AG09319 (cell line): ENCODE results near the gene PDPK1.
"Not testable (repeated sequence)": the region's sequence is repeated elsewhere in the genome, so short reads cannot be mapped to it uniquely, and the experiment has no call there.

Experiments used
- DNase-seq: peaks from one replicate; pipeline ENCODE4 v3.0.0-alpha.2; 2010; ENCODE audit warnings: low read depth; ENCODE audit errors: extremely low read depth
- CTCF ChIP-seq: IDR thresholded peaks from 2 replicates; pipeline ENCODE4 v1.5.1; 2011; ENCODE audit warnings: low read depth, mild to moderate bottlenecking, inconsistent platforms, low read length, moderate library complexity

PDPK1 gene

DNA sequence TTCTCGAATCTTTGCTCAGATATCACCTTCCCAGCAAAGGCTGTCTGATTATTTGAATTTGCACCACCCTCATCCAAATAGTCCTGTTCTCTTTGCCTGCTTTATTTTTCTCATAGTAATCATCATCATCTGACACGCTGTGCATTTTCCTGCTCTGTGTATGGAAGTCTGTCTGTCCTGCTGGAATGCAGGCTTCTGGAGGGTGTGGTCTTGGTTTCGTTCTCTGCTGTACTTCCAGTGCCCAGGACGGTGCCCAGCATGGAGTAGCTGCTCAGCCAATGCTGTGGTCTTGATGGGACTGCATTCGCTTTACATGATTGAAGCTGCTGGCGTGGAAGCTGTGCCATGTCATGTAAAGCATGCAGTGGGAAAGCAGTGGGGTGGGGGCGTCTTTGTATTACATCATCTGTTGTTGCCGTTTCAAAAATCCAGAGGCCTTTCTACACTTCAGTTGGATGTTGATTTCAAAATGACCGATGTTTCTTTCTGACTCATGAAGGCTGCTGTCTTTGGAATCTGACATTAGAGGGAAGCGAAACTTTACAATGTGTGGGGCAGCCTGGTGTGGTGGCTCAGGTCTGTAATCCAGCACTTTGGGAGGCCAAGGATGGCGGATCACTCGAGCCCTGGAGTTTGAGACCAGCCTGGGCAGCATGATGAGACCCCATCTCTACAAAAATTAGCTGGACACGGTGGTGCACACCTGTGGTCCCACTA lies 17.0 kb downstream of the PDPK1 start:
- DNase-seq: not testable (repeated sequence)

GRCh38 chr16:2557150-2557549 lies 19.3 kb downstream of the PDPK1 start:
- not testable (repeated sequence) for DNase-seq

GRCh38 chr16:2560131-2560797 lies 22.4 kb downstream of the PDPK1 start:
- not testable (repeated sequence) for DNase-seq

DNA sequence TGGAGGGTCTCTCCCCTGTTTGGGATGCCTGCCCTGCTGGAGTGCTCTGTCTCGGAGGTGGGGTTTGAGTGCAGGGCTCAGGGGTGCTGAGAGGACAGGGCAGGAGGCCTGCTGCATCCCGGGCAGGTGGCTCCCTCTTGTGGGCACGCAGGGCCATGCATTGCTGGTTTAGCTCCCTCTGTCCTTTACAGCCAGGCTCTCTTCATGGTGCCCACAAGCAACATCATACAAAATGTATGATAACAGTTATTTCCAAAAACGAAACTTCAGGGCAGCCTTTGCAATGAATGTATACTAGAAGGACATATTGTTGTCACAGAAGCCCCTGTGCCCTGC lies 22.9 kb downstream of the PDPK1 start:
- not testable (repeated sequence) for DNase-seq
- TF ChIP-seq CTCF: peak; percentile 18

- DNase-seq: not testable (repeated sequence)
Measured at GRCh38 chr16:2567506-2567905, 29.7 kb downstream of the PDPK1 start.

DNA sequence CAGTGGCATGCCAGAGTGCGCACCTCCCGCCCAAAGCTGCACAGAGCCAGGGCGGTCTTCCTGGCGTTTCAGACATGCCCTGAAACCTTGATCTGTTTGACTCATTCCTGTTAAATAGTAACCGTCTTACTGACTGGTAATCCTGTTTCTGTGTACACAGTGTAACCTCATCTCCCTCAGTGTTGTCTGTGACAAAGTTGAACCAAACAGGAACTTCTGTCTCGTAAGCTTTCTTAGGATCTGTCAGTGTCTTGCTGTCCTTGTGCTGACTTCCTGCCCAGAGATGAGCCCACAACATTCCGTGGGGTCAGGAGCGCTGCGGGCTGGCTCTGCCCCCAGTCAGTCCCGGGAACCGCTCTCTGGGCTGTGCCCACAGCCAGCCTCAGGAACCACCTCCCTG lies 30.8 kb downstream of the PDPK1 start:
- DNase-seq: not testable (repeated sequence)

GRCh38 chr16:2572704-2573103 lies 34.9 kb downstream of the PDPK1 start:
- not testable (repeated sequence) for DNase-seq

DNA sequence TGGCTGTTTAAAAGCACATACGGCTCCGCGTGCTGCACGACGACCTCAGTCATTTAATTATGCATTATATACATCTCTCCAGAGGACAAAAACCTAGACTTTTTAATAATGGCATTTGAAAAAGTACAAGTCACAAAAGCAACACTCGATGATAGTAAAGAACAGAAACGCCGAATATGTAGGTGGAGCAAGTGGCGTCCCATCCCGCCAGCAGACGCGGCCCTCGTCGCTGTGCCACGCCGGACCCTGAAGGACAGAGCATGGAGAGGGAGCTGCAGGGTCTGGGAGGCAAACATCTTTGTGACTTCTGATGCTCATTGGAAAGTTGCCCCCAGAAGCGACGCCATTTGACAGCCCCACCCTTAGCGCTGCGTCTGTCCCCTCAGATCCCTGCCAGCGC lies 38.0 kb downstream of the PDPK1 start:
- DNase-seq: not testable (repeated sequence)

- DNase-seq: not testable (repeated sequence)
Measured at GRCh38 chr16:2577044-2577443, 39.2 kb downstream of the PDPK1 start.

GRCh38 chr16:2578905-2579304 lies 41.1 kb downstream of the PDPK1 start:
- not testable (repeated sequence) for DNase-seq

- DNase-seq: not testable (repeated sequence)
Measured at GRCh38 chr16:2580143-2580542, 42.3 kb downstream of the PDPK1 start.

DNA sequence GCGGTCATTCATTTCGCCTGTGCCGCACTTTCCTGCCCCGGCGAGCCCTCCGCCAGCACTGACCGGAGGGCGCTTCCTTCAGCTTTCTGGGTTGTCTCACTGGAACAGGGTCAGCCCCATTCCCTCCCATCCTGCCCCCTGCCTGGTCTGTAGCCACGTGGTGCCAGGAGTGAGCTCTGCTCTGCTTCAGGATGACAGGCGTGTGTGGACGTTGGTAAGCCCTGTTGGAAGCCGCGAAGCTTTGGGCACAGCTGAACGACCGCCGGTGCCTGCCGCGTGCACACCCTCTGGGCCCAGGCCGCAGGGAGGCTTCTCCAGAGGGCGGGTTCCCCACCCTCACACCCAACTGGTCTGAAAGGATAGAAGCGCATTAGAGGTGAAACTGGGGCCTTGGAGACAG lies 43.0 kb downstream of the PDPK1 start:
- DNase-seq: not testable (repeated sequence)

GRCh38 chr16:2584729-2585650 lies 47.2 kb downstream of the PDPK1 start:
- TF ChIP-seq CTCF: no peak
- DNase-seq: no peak
